Lower lobe of right lung (tissue), 2 donors: ENCODE measurements around the gene PTPRG. TPM values are rescaled to one million over a fixed set of nuclear protein-coding genes. Genes with fewer than 3 reads are reported as not detected.

Experiments used
- ATAC-seq, 2 donors: fragments of 200-7000 bp; cut with Tn5 transposase; one replicate each; pipeline ENCODE4 v1.9.1; 2020 to 2022; ENCODE audit warnings: mild to moderate bottlenecking in 2 of 2, moderate library complexity in 2 of 2
- DNase-seq: peaks from one replicate; pipeline ENCODE4 v3.0.0-alpha.2; 2020
- H3K27ac ChIP-seq: fragments of 200-600 bp; one replicate; pipeline ENCODE4 v1.8.0; 2022
- H3K27me3 ChIP-seq: fragments of 200-600 bp; one replicate; pipeline ENCODE4 v1.8.0; 2022; ENCODE audit warnings: low read depth
- H3K36me3 ChIP-seq: fragments of 200-600 bp; one replicate; pipeline ENCODE4 v1.8.0; 2022; ENCODE audit warnings: mild to moderate bottlenecking
- H3K4me1 ChIP-seq: fragments of 200-600 bp; one replicate; pipeline ENCODE4 v1.8.0; 2022
- H3K4me3 ChIP-seq: fragments of 200-600 bp; one replicate; pipeline ENCODE4 v1.8.0; 2022; ENCODE audit warnings: mild to moderate bottlenecking
- H3K9me3 ChIP-seq: fragments of 200-600 bp; one replicate; pipeline ENCODE4 v1.8.0; 2022
- CTCF ChIP-seq: fragments of 200-600 bp; IDR thresholded peaks from one replicate; pipeline ENCODE4 v1.8.0; 2022; ENCODE audit warnings: antibody characterized with exemption, mild to moderate bottlenecking
- intact Hi-C: fragments of 100-400 bp; cut with DNase I; formaldehyde crosslinking; loops from one replicate; pipeline ENCODE4 v1.11.0; 2022
- total RNA-seq: library from RNA; stranded (reverse); fragmentation: NEBNext Ultra II Directional; extraction: Animal tissue kit (Norgen Biotek cat#: 25700); gene quantifications from one replicate; pipeline ENCODE4 v1.2.1, GENCODE V29; 2021
- donor health status: DM: no; HTN: yes; CAD: no; lungs with severe emphysema.

PTPRG gene
- total RNA-seq, 1 donor from 2014 or later: 67.6 TPM

GRCh38 chr3:61832375-61833229 lies 271.2 kb downstream of the PTPRG start:
- H3K9me3 ChIP-seq: no peaks in the 10 kb centered on the region
- no peak overlapping the region for H3K4me3 ChIP-seq
- no peaks in the 10 kb centered on the region for H3K36me3 ChIP-seq
- H3K4me1 ChIP-seq: peaks cover 20% of the 10 kb centered on the region
- TF ChIP-seq CTCF: no peak
- DNase-seq (no peak), ATAC-seq (no peak)
- H3K27ac ChIP-seq: no peak overlapping the region
- no peaks in the 10 kb centered on the region for H3K27me3 ChIP-seq
- intact Hi-C loops: no loop called here

- DNase-seq (no peak), ATAC-seq (no peak)
- peaks cover 28% of the 10 kb centered on the region for H3K4me1 ChIP-seq
- H3K36me3 ChIP-seq: no peaks in the 10 kb centered on the region
- intact Hi-C loops: no loop called here
- no peak overlapping the region for H3K4me3 ChIP-seq
- H3K9me3 ChIP-seq: no peaks in the 10 kb centered on the region
- H3K27ac ChIP-seq: no peak overlapping the region
- H3K27me3 ChIP-seq: no peaks in the 10 kb centered on the region
- TF ChIP-seq CTCF: no peak
Measured at GRCh38 chr3:61839256-61839655, 277.9 kb downstream of the PTPRG start.

- peak in 1 of 2 donors; percentile 69 for ATAC-seq
- Histone ChIP-seq H3K4me1 (peaks cover 40% of the 10 kb centered on the region), H3K27me3 (no peaks in the 10 kb centered on the region), H3K4me3 (no peak overlapping the region), H3K27ac (no peak overlapping the region), H3K36me3 (no peaks in the 10 kb centered on the region), H3K9me3 (no peaks in the 10 kb centered on the region)
- no peak for TF ChIP-seq CTCF
- intact Hi-C loops: no loop called here
- DNase-seq: no peak
Measured at GRCh38 chr3:61841111-61841845, 279.9 kb downstream of the PTPRG start.

GRCh38 chr3:61841988-61842387 lies 280.6 kb downstream of the PTPRG start:
- intact Hi-C loops: no loop called here
- ATAC-seq: no peak

GRCh38 chr3:61844346-61844745 lies 283.0 kb downstream of the PTPRG start:
- no peak for TF ChIP-seq CTCF
- Histone ChIP-seq H3K27ac (no peak overlapping the region), H3K9me3 (no peaks in the 10 kb centered on the region), H3K4me1 (peaks cover 60% of the 10 kb centered on the region), H3K27me3 (no peaks in the 10 kb centered on the region), H3K4me3 (no peak overlapping the region), H3K36me3 (no peaks in the 10 kb centered on the region)
- DNase-seq (no peak), ATAC-seq (no peak)
- intact Hi-C loops: no loop called here

More at GRCh38 chr3:61841988-61842387, 280.6 kb downstream of the PTPRG start:
- DNase-seq: no peak
- Histone ChIP-seq H3K9me3 (no peaks in the 10 kb centered on the region), H3K4me1 (peaks cover 47% of the 10 kb centered on the region), H3K36me3 (no peaks in the 10 kb centered on the region), H3K27ac (no peak overlapping the region), H3K4me3 (no peak overlapping the region), H3K27me3 (no peaks in the 10 kb centered on the region)
- TF ChIP-seq CTCF: no peak
